HG03097 (cell line): ENCODE data around the gene MAN2C1.
A peak's percentile ranks its signal among the peaks of the same experiment; 100 is the strongest.
"Not testable (repeated sequence)": the region's sequence is repeated elsewhere in the genome, so short reads cannot be mapped to it uniquely, and the experiment has no call there.

Experiments used
- ATAC-seq: cut with Tn5 transposase; IDR thresholded peaks from one replicate; pipeline ENCODE4 v1.9.1; 2021; ENCODE audit not compliant: unreplicated experiment, low FRiP score

Gene MAN2C1

DNA sequence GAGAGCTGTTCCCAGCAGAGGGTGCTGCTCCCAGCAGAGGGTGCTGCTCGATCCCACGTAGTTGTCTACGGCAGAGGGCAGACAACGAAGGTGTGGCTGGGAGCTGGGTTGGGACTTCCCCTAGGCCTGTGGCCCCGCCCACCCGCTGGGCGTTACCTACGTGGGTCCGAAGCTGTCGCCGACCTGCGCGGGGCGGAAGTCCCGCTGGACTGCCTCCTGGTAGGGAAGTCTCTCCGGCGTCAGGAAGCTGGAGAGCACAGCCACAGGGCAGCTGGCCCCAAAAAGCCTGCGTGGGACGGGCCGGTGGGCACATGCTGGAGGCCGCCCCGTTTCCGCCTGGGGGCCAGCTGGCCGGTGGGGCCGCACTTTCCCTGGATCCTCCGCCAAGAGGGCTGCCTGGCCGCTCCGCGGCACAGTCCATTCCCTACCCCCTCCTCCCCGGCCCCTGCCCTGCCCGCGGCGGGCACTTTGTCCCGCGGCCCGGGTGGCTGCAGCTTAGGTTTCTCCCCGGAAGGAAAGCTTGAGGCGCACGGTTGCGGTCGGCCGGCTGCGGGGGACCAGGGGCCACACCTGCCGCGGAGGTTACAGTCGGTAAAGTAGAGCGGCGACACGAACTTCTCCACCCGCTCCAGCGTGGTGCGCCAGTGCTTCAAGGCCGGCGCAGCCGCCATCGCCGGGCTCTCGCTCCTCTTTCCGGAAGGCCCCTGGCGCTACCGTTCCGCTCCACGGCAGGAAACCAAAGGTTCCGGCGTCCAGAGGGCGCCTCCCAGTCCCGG, at the start of gene MAN2C1:
TSS of gene MAN2C1 (minus strand) at position 695 of the 776 bp plus-strand sequence. CDS start at position 671, 24 bp downstream.
- peak; percentile 84 for ATAC-seq

DNA sequence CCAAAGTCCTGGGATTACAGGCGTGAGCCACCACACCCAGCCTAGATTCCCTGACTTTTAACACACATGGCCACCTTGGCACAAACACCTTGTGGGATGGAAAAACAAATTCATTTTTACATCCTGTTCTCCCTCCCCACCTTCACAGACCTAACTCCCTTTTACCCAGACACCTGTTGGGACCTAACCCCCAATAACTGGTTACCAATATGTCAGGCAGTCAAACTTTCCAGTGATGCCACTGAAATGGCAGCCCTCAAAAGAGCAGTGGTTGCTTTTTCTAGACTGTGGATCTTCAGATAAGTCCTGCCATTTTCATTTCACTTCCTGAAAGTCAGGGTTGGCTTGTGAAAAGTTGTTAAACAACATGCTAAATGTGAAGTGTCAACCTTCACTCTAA, 48.2 kb upstream of the MAN2C1 start:
- ATAC-seq, result no peak

DNA sequence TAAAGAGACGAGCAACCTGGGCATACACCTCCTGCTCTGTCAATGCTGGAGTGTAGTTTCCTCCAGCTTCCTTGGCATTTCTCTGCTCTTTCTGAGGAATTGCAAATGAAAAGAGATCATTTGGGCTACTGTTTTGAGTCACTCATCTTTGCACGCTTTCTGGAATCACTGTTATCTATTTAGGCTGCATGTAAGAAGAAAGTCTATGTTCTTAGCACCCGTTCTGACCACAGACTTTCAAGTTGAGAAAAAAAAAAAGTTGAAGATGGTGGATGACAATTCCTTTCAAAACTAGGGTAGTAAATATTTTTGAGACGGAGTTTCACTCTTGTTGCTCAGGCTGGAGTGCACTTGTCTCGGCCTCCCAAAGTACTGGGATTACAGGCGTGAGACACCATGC, 41.8 kb upstream of the MAN2C1 start:
- ATAC-seq, result no peak

DNA sequence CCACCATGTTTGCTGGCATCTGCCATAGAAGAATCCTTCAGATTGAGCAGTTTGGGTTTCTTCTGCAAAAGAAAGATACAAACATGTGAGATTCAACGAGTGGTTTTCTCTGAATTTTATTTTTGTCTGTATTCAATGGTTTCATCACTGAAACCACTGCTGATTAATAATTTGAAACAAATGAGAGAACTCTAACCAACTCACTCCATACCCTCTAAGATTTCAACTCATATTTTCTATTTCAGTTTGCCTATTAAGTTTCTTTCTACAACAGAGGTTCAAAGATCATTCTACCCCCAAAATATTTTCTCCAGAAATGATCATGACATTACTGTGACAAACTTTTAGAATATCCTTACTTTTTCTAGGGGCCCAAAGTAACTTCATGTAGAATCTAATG, 38.7 kb upstream of the MAN2C1 start:
- no peak for ATAC-seq

DNA sequence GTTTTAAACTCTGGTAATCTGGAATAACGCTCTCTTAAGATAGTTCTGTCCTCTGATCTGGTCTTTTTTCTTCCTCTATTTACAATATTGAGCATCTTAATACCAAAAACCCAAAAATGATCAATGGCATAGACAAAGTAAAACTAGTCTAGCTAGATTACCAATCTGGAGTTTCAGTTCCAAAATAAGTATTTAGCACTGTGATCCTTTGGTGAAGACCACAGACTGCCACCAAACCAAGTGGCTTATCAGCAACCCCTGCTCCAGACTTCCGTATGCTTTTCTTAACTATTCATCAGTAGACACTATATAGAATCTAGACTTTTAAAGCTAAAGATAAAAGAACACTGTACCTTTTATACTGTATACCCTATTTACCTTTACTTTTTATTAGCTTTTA, 35.5 kb upstream of the MAN2C1 start:
- ATAC-seq, result no peak

DNA sequence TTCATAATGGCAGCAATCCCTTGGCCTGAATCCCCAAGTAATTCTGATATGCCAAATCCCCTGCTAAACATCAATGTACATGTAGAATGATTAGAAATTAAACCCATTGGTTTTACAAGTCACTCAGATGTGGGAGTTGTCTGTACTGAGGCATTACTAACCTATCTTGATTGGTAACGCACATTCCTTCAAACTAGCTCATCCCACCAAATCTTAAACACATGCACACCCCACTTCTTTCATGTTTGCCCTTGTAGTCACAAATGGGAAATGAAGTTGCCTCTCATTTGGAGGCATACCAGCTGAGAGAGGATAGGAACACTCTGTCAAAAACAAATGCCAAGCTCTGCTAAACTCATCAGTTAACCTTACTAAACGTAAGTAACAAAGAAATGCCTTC, 29.1 kb upstream of the MAN2C1 start:
- no peak for ATAC-seq

DNA sequence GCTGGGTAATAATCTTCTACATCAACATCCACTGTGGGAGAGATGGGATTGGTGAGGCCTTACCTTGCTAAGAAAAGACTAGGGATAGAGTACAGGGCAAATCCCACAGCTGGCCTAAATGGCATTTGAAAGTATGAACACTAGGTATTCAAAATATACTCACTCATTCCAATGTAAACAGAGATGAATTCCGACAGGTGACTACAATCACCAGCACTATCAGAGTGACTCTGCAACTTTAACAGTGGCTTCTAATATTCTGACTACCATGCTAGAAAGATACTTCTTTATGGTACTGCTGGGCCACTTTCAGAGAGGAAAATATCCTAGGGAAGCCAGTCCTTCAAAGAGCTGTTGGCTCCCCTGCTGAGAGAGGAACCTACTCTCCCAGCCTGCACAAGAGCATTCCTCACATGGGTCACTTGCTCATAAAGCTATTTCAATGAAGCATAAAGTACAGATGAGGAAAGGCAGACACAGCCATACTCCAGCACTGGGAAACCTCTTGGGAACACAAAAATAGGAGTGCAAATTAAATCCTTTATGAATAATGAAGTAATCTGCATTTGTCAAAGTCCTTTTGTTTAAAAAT, 21.5 kb upstream of the MAN2C1 start:
- no peak for ATAC-seq

DNA sequence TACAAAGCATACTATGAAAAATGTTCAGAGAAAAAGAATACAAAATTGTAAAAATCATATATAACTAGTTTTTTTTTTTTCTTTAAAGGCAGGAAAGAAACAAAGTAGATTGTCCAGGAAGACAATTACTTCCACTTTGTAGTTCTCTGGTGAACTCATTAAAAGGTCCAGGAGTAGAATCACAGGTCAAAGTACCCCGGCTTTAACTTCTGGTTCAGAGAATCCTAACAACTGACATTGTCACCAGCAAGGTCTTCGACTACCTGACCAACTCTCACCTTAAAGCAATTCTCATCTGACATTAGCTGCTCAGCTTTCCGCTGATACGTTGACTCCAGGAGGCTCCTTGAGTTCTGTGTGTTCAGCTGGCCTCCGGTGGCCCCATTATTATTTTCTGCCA, 15.6 kb upstream of the MAN2C1 start:
- not testable (repeated sequence) for ATAC-seq

DNA sequence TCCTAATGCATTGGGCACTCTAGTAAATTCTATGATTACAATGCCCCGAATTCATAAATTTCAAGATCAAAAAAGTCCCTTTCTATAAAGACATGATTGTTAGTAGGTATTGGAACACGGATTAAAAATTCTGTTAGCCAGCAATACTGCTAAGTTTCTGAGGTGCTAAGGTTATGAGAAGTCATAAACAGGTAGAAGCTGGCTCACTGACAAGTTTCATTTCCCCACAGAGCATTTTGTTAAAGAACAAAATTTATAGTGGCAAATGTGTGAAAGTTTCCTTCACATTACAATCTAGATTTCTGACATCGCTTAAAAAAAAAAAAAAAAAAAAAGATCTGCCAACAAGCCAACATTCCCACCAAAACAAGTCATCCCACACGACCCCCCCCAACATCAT, 12.4 kb upstream of the MAN2C1 start:
- ATAC-seq, result no peak

DNA sequence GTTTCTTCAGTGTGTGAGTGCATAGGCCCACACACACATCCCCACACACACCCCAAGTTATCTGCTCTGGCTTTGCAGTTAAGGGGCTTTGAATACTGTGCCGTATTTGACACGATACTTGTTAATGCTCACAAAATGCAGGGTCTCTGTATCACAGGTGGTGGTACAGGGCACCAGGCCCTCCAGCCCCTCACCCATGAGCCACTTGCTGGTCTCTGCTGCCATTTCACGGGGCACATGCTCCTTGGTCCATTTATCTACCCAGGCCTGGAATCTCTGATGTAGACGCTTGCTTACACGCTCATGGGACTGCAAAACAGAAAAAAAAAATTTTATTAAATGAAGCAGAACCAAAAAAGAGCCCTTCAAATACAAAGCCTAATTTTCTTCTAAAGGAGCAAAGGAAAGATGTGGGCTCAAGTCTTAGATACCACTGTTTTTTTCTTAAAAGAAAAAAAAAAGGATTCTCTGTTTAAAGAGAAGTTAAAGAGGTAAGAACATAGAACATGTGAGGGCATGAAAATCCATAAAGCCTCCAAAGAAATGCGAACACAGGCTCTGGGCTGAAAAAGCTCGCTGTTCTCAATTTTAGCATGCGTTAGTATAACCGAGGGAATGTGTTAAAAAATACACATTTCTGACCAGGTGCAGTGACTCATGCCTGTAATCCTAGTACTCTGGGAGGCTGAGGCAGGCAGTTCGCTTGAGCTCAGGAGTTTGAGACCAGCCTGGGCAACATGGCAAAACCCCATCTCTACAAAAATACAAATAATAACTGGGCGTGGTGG, 3.7 kb upstream of the MAN2C1 start:
- ATAC-seq, result no peak

DNA sequence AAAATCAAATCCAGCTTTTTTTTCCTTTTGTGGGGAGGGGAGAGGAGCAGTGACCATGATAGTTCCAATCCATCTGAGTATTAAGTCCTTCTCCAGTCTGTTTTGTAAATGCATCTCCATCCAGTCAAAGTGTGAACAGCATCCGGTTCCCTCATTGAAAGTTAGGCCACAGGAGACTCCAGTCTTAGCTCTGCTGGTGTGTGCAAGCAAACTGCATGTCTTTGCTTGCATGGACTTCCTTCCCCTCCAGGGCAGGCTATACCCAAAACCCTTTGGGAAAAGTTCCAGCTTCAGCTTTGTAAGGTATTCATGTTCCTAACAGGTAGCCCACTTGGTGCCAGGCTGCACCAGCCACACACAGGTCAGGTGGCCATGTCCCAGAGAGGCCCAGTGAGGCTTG, 3.1 kb upstream of the MAN2C1 start:
- no peak for ATAC-seq

DNA sequence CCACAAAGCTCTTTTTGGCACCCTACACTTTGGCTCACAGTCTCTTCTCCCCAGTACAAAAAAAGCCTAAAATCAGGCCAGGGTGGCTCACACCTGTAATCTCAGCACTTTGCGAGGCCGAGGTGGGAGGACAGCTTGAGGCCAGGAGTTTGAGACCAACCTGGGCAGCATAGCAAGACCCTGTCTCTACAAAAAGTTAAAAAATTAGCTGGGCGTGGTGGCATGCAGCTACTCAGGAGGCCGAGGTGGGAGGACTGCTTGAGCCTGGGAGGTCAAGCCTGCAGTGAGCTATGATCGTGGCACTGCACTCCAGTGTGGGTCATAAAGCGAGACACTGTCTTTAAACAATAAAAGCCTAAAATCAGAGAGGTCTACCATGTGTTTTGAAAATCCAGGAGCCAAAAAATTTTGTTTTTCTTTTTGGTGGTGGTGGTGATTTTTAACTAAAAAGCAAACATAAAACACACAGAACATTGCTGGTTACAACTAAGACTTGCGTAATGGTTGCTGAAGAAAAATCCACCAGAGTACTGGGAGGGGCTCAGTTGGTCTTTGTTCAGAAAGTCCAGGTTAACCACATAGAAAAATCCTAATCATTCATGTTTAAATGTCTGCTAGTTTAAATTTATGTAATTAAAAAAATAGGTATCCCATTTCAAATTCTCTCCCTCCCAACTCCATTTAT, 1.6 kb upstream of the MAN2C1 start:
- no peak for ATAC-seq

DNA sequence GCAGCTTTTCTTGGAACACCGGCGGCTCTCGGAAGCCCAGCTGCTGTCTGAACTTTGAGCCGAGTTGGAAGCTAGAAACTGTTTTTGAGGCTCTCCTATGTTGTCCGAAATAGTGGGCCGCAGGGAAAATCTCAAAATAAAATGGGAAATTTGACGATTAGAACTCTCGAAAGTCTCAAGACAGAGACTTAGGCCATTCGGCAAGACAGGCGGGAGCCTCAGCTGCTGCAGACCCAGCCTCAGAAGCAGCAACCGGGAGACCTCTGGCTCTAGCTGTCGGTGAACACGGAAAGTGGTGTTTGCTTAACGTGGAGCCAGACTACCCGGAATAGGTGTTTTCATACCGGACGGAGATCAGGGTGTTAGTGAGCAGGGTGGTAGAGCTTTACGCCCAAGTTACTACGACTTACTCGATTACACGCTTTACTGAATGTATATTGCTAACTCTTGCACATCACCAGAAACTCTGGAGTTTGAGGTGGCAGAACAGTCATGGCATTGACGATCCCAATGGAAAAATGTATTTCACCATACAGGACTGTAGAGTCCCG, 357 bp upstream of the MAN2C1 start:
- peak; percentile 1 for ATAC-seq

DNA sequence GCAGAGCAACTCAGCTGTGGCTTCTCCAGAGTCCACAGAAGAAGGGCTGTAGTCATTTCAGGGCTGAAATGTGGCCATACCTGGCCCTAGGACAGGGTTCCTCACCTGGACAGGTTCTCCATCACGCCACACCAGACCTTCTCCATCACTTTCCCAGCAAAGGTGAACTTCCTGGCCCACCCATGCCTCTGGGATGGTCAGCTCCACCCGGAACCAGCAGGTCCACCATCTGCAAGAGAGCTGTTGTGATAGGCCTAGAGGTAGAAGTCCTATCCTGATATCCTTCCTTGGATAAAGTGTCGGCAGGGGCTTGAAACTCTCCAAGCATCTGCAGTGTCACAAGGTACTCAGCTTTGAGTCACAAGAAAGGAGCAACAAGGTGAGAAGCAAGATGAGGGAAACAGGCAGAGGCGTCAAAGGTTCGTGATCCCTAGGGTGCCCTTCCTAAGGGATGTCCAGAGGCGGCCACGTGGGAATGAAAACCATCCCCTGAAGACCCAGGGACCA, 948 bp downstream of the MAN2C1 start:
- no peak for ATAC-seq

DNA sequence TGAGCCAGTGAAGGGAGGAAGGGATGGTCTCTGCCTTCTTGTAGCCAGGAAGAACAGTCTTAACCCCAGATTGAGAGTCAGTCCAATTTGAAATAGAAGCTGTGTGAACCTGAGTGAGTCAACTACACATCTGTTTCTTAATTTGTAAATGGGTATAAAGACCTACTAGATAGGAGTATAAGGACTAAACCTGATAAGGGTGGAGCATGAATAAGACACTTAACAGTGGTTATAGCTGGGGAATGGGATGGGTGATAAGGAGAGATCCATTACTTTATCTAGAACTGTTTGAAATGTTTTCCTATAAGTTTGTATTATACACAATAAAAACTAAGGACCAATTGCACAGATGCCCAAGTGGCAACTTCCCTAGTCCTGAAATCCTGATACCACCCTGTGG, 1.4 kb downstream of the MAN2C1 start:
- no peak for ATAC-seq

DNA sequence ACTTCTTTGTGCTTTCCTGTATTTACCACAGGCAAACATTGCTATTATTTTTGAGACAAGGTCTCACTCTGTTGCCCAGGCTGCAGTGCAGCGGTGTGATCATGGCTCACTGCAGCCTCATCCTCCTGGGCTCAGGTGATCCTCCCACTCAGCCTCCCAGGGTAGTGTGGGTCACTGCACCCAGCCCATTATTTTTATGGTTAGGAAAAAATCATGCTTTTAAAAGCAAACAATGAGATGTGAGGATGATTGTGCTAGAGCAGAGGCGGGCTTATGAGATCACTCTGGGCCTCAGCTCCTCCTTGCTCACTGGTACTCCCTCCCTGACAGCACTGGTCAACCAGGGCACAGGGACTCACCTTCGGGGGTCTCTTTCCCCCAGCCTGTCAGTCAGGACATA, 2.2 kb downstream of the MAN2C1 start:
- no peak for ATAC-seq

DNA sequence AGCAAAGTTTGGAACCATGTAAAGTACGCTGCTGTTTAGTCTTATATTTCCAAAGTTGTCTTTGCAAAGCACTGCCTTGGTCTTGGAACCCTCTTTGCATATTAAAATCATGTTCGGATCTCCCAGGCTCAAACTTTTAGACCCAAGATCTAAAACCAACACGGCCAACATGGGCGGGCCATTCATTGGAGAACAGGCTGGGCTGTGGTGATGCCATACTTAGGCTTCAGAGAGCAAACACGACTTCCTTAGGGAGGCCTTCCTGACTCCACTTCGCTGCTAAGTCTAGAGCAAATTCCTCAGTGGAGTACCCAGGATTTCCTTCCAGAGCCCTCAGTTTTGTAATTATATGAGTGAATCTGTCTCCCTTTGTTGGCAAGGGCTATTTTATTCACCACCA, 3.5 kb downstream of the MAN2C1 start:
- ATAC-seq, result no peak

DNA sequence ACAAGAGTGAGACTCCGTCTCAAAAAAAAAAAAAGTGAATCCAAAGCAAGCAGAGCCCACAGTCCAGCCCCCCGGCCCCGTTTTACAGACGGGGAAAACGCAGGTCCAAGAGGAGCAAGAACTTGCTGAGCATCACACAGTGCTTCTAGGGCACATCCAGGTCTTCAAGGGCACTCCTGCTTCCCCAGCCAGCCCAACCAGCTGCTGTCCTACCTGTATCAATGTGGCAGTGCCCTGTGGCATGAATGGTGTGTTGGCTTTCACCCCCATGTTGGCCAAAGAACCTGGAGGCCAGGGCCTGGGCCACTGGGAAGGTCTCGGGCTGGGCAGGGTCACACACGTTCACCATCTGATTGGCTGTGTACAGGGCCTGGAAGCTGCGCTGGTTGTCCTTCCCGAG, 4.6 kb downstream of the MAN2C1 start:
- no peak for ATAC-seq

DNA sequence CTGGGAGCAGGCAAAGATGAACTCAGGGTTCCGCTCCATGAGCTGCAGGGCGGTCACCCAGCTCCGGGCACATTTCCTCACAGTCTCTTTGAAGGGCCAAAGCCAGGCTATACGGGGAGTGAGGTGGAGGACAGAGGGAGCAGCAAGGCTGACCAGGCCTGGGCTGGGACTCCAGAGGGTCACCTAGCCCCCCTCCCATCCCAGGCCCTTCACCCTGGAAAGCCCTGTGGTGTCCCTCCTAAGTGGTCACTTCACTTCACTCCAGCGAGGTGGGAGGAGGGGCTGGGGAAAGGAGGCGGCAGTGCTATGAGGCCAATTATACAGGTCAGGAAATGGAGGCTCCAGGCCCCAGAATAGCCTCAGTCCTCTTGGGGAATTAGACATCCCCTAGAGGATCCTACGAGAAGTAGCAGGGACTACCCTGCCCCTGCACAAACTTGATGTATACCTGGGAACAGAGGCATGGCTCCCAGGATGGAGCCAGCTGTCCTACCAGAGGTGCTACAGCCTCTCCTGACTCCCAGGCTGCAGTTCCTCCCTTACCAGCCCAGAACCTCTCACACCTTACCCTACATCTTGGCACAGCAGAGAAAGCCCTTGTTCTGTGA, 5.7 kb downstream of the MAN2C1 start:
- no peak for ATAC-seq

DNA sequence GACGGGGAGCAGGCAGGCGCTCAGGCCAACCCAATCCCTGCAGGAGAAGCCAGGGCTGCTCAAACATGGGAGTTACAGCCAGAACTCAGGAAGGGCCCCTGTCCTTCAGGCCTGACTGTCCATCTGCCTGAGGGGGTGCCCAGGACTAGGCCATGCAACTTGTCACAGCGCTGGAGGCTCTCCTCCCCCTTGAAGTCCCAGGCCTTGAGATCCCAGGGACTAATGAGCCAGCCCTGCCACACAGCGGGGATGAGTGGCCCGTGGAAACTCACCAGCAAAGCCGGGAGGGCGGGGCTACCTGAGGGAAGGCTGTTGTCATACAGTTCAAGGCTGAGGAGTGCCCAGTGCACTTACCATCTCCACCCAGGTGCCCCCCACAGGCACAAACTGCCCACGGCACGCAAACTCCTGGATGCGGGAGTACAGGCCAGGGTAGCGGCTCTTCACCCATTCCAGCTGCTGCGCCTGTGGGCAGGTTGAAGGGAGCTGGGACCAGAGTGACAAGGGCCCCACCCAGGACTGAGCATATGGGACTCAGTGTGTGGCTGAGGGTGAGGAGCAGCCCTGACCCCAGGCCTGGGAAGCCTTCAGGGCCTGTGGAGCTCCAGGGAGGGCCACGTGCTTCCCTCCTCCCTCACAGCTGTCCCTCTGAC, 6.3 kb downstream of the MAN2C1 start:
- no peak for ATAC-seq
